SK-N-SH treated with all-trans-retinoic acid at 6 μM for 48 hours (cell line): ENCODE results near the gene EIF4G1.
A peak's percentile ranks its signal among the peaks of the same experiment; 100 is the strongest.

Source experiments
- ATAC-seq: fragments of 200-7000 bp; cut with Tn5 transposase; 3 replicates; pipeline ENCODE4 v1.9.1; 2020; ENCODE audit warnings: mild to moderate bottlenecking, moderate library complexity
- ARNTL ChIP-seq: fragments of 450-650 bp; formaldehyde crosslinking; IDR thresholded peaks from 2 replicates; pipeline ENCODE4 v1.5.0; 2020; ENCODE audit warnings: low read depth, mild to moderate bottlenecking, moderate library complexity, borderline replicate concordance
- BACH2 ChIP-seq: fragments of 250-450 bp; sonication (Bioruptor Pico); IDR thresholded peaks from 2 replicates; pipeline ENCODE4 v1.9.0; 2021; ENCODE audit warnings: mild to moderate bottlenecking, borderline replicate concordance
- CREB5 ChIP-seq: fragments of 250-450 bp; sonication (Bioruptor Pico); IDR thresholded peaks from 2 replicates; pipeline ENCODE4 v1.5.1; 2020; ENCODE audit warnings: low read depth, mild to moderate bottlenecking, moderate library complexity
- CSDC2 ChIP-seq: fragments of 250-450 bp; sonication (Bioruptor Pico); IDR thresholded peaks from 2 replicates; pipeline ENCODE4 v1.5.0; 2020; ENCODE audit warnings: mild to moderate bottlenecking, moderate library complexity
- CSRNP3 ChIP-seq: fragments of 250-450 bp; sonication (Bioruptor Pico); IDR thresholded peaks from 2 replicates; pipeline ENCODE4 v1.5.1; 2021; ENCODE audit warnings: mild to moderate bottlenecking, moderate library complexity
- ESRRG ChIP-seq: fragments of 250-450 bp; sonication (Bioruptor Pico); IDR thresholded peaks from 2 replicates; pipeline ENCODE4 v1.6.1; 2021; ENCODE audit warnings: mild to moderate bottlenecking
- GLIS3 ChIP-seq: fragments of 250-450 bp; sonication (Bioruptor Pico); IDR thresholded peaks from 2 replicates; pipeline ENCODE4 v1.5.0; 2020; ENCODE audit warnings: mild to moderate bottlenecking, moderate library complexity
- ISL1 ChIP-seq: fragments of 250-450 bp; sonication (Bioruptor Pico); IDR thresholded peaks from 2 replicates; pipeline ENCODE4 v2.1.2; 2022; ENCODE audit warnings: mild to moderate bottlenecking, moderate library complexity
- OSR1 ChIP-seq: fragments of 250-450 bp; sonication (Bioruptor Pico); IDR thresholded peaks from 2 replicates; pipeline ENCODE4 v1.8.0; 2022; ENCODE audit warnings: moderate library complexity, mild to moderate bottlenecking, inconsistent platforms
- PATZ1 ChIP-seq: fragments of 250-450 bp; sonication (Bioruptor Pico); IDR thresholded peaks from 2 replicates; pipeline ENCODE4 v1.8.0; 2020; ENCODE audit warnings: mild to moderate bottlenecking, moderate library complexity, borderline replicate concordance
- POU6F1 ChIP-seq: fragments of 250-450 bp; sonication (Bioruptor Pico); IDR thresholded peaks from 2 replicates; pipeline ENCODE4 v1.8.0; 2021; ENCODE audit warnings: low read depth, mild to moderate bottlenecking, moderate library complexity, borderline replicate concordance
- PPARA ChIP-seq: fragments of 250-450 bp; sonication (Bioruptor Pico); IDR thresholded peaks from 2 replicates; pipeline ENCODE4 v1.5.0; 2020; ENCODE audit warnings: mild to moderate bottlenecking, borderline replicate concordance
- RARB ChIP-seq: fragments of 250-450 bp; sonication (Bioruptor Pico); IDR thresholded peaks from 2 replicates; pipeline ENCODE4 v1.8.0; 2021; ENCODE audit warnings: mild to moderate bottlenecking, moderate library complexity
- SNAI2 ChIP-seq: fragments of 250-450 bp; sonication (Bioruptor Pico); IDR thresholded peaks from 2 replicates; pipeline ENCODE4 v1.5.0; 2020; ENCODE audit warnings: mild to moderate bottlenecking, moderate library complexity
- TCF4 ChIP-seq: fragments of 250-450 bp; sonication (Bioruptor Pico); IDR thresholded peaks from 2 replicates; pipeline ENCODE4 v1.8.0; 2021; ENCODE audit warnings: mild to moderate bottlenecking, moderate library complexity, borderline replicate concordance
- TOX ChIP-seq: fragments of 250-450 bp; sonication (Bioruptor Pico); IDR thresholded peaks from 2 replicates; pipeline ENCODE4 v1.8.0; 2021; ENCODE audit warnings: mild to moderate bottlenecking, moderate library complexity, borderline replicate concordance
- TSHZ2 ChIP-seq: fragments of 250-450 bp; sonication (Bioruptor Pico); IDR thresholded peaks from 2 replicates; pipeline ENCODE4 v1.5.0; 2020; ENCODE audit warnings: mild to moderate bottlenecking, moderate library complexity
- ZC3H10 ChIP-seq: fragments of 250-450 bp; sonication (Bioruptor Pico); IDR thresholded peaks from 2 replicates; pipeline ENCODE4 v1.5.1; 2021; ENCODE audit warnings: mild to moderate bottlenecking, moderate library complexity
- ZFP3 ChIP-seq: fragments of 250-450 bp; sonication (Bioruptor Pico); IDR thresholded peaks from 2 replicates; pipeline ENCODE4 v1.5.0; 2020; ENCODE audit warnings: mild to moderate bottlenecking, moderate library complexity
- ZFP30 ChIP-seq: fragments of 450-650 bp; formaldehyde crosslinking; IDR thresholded peaks from 2 replicates; pipeline ENCODE4 v1.5.0; 2022; ENCODE audit warnings: mild to moderate bottlenecking, moderate library complexity
- ZNF565 ChIP-seq: fragments of 450-650 bp; formaldehyde crosslinking; conservative IDR thresholded peaks from 2 replicates; pipeline ENCODE4 v1.5.0; 2020; ENCODE audit warnings: low read depth, mild to moderate bottlenecking, moderate library complexity
- ZNF70 ChIP-seq: fragments of 450-650 bp; formaldehyde crosslinking; IDR thresholded peaks from 2 replicates; pipeline ENCODE4 v1.5.0; 2020; ENCODE audit warnings: mild to moderate bottlenecking, moderate library complexity
- ZNF8 ChIP-seq: fragments of 450-650 bp; formaldehyde crosslinking; IDR thresholded peaks from 2 replicates; pipeline ENCODE4 v1.5.0; 2020; ENCODE audit warnings: mild to moderate bottlenecking, moderate library complexity

The EIF4G1 gene

GRCh38 chr3:184360070-184360928, 45.9 kb downstream of the EIF4G1 start:
- ATAC-seq: no peak
- TF ChIP-seq TSHZ2 (CRISPR knock-in tag) (no peak), GLIS3 (CRISPR knock-in tag) (no peak), ARNTL (CRISPR knock-in tag) (no peak), OSR1 (CRISPR knock-in tag) (no peak), ZFP3 (CRISPR knock-in tag) (no peak), CSRNP3 (CRISPR knock-in tag) (no peak), ISL1 (no peak), PPARA (no peak), ZNF70 (CRISPR knock-in tag) (no peak), ZNF8 (CRISPR knock-in tag) (no peak), RARB (CRISPR knock-in tag) (no peak), ZC3H10 (CRISPR knock-in tag) (no peak), ZFP30 (no peak), PATZ1 (CRISPR knock-in tag) (no peak), TCF4 (CRISPR knock-in tag) (no peak)

- TF ChIP-seq PATZ1 (CRISPR knock-in tag) (no peak), GLIS3 (CRISPR knock-in tag) (no peak), ZNF8 (CRISPR knock-in tag) (no peak), ARNTL (CRISPR knock-in tag) (no peak), BACH2 (CRISPR knock-in tag) (no peak), ESRRG (CRISPR knock-in tag) (no peak), POU6F1 (CRISPR knock-in tag) (no peak), SNAI2 (CRISPR knock-in tag) (no peak), ZFP30 (no peak), TOX (no peak), TSHZ2 (CRISPR knock-in tag) (no peak), CREB5 (CRISPR knock-in tag) (no peak), PPARA (no peak), RARB (CRISPR knock-in tag) (no peak), ISL1 (no peak), ZC3H10 (CRISPR knock-in tag) (no peak), ZNF565 (no peak), CSDC2 (CRISPR knock-in tag) (no peak), OSR1 (CRISPR knock-in tag) (no peak), ZFP3 (CRISPR knock-in tag) (no peak)
- ATAC-seq: peak; percentile 0
Measured at GRCh38 chr3:184360929-184361531, 46.6 kb downstream of the EIF4G1 start.
